SK-N-MC (cell line): ENCODE data around the gene C3orf22.

Experiments used
- DNase-seq: peaks from one replicate; pipeline ENCODE4 v3.0.0-alpha.2; 2011; ENCODE audit warnings: low read depth, low spot score
- H3K27ac ChIP-seq: fragments of 200-600 bp; sonication (generic); 2 replicates; pipeline ENCODE4 v1.5.1; 2016; ENCODE audit warnings: mixed run types
- H3K36me3 ChIP-seq: fragments of 200-600 bp; sonication (generic); 2 replicates; pipeline ENCODE4 v1.6.1; 2017; ENCODE audit warnings: antibody characterized with exemption, low read length, mixed read lengths; ENCODE audit not compliant: insufficient read depth
- H3K4me3 ChIP-seq: fragments of 200-600 bp; sonication (generic); 2 replicates; pipeline ENCODE4 v1.5.1; 2016
- H3K9ac ChIP-seq: fragments of 200-600 bp; sonication (generic); 2 replicates; pipeline ENCODE4 v1.8.0; 2017; ENCODE audit warnings: mixed run types, mixed read lengths; ENCODE audit not compliant: insufficient read length
- H3K9me3 ChIP-seq: fragments of 200-600 bp; sonication (generic); 2 replicates; pipeline ENCODE4 v1.6.1; 2017; ENCODE audit warnings: low read depth, mild to moderate bottlenecking, antibody characterized with exemption, low read length, moderate library complexity, mixed read lengths
- EZH2 ChIP-seq: fragments of 200-600 bp; sonication (generic); IDR thresholded peaks from one replicate; pipeline ENCODE4 v1.6.1; 2017; ENCODE audit warnings: antibody characterized with exemption
- FOXP2 ChIP-seq: optimal IDR thresholded peaks from 2 replicates; pipeline ENCODE3; 2011; ENCODE audit warnings: mild to moderate bottlenecking, moderate library complexity; ENCODE audit not compliant: insufficient read depth; ENCODE audit errors: extremely low read length, control extremely low read depth
- POLR2AphosphoS5 ChIP-seq: IDR thresholded peaks from 2 replicates; pipeline ENCODE4 v1.6.1; 2012; ENCODE audit warnings: mild to moderate bottlenecking, low read depth, low read length, borderline replicate concordance

Gene C3orf22

GRCh38 chr3:126580746-126581145 is 22.0 kb upstream of the C3orf22 start:
- no peaks in the 10 kb centered on the region for H3K36me3 ChIP-seq
- no peak overlapping the region for H3K27ac ChIP-seq
- H3K9me3 ChIP-seq, result peaks cover 4% of the 10 kb centered on the region; the same call in 1 of the 2 replicates
- no peak overlapping the region for H3K9ac ChIP-seq
- no peak overlapping the region for H3K4me3 ChIP-seq
- no peak for TF ChIP-seq FOXP2
- no peak for TF ChIP-seq POLR2AphosphoS5
- no peak for TF ChIP-seq EZH2
- DNase-seq, result no peak

- no peak overlapping the region for H3K27ac ChIP-seq
- H3K4me3 ChIP-seq, result no peak overlapping the region
- no peaks in the 10 kb centered on the region for H3K36me3 ChIP-seq
- no peak overlapping the region for H3K9ac ChIP-seq
- H3K9me3 ChIP-seq, result peaks cover 4% of the 10 kb centered on the region; the same call in 1 of the 2 replicates
- TF ChIP-seq EZH2 (no peak), FOXP2 (no peak), POLR2AphosphoS5 (no peak)
- DNase-seq, result no peak
Measured at GRCh38 chr3:126578702-126579101, 20.0 kb upstream of the C3orf22 start.

- DNase-seq, result no peak
- Histone ChIP-seq H3K36me3 (no peaks in the 10 kb centered on the region), H3K4me3 (no peak overlapping the region), H3K9me3 (peaks cover 4% of the 10 kb centered on the region; the same call in 1 of the 2 replicates), H3K9ac (no peak overlapping the region), H3K27ac (no peak overlapping the region)
- no peak for TF ChIP-seq FOXP2
- TF ChIP-seq POLR2AphosphoS5, result no peak
- no peak for TF ChIP-seq EZH2
Measured at GRCh38 chr3:126577261-126577660, 18.5 kb upstream of the C3orf22 start.

DNA sequence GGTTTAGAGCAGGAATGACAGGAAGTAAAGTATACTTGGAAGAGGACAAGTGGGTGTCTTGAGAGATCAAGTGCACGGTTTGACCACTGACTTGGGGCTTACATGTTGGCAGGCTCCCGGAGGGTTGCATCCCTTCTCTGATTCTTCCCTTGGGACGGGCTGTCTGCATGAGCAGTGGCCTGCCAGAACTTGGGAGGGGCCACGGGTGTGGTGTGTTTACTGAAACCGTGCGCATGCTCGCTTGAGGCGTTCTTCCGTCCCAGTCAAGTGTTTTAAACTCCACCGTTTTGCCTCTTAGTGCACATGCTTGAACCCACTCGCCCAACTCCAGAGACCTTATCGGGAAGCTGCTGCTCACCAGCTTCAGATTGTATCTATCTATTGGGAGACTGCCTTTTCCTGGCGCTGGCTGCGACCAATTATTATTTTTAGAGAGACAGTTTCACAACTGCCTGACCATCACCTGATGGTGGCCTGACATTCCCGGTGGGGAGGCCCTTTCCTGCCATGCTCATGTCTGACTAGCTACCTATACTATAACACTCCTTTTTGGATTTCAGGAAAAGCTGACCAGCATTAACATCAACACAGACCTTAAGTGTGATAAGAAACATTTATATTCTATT is 14.9 kb upstream of the C3orf22 start:
- Histone ChIP-seq H3K9me3 (no peaks in the 10 kb centered on the region), H3K36me3 (no peaks in the 10 kb centered on the region), H3K9ac (no peak overlapping the region), H3K4me3 (no peak overlapping the region), H3K27ac (no peak overlapping the region)
- no peak for TF ChIP-seq POLR2AphosphoS5
- TF ChIP-seq EZH2, result no peak
- no peak for TF ChIP-seq FOXP2
- no peak for DNase-seq

DNA sequence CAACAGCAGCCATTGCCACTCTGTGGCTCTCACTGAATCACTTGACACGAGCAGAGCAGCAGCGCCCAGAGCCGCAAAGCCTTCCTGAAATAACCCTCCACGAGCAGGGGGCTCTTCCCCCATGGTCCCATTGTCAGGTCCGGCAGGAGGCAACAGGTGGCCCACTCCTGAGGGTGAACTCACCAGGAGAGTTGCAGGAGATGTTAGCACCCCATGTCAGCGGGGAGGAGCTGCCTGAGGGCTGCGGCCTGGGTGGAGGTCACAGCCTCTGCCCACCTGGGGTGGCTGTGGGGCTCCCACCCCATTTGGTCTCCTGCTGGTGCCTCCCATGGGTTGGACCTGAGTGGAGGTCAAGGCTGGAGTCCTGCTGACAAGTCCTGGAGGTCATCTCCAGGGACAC is 12.3 kb upstream of the C3orf22 start:
- H3K27ac ChIP-seq, result no peak overlapping the region
- TF ChIP-seq POLR2AphosphoS5 (no peak), FOXP2 (no peak), EZH2 (no peak)
- H3K4me3 ChIP-seq, result no peak overlapping the region
- DNase-seq, result no peak
- H3K9ac ChIP-seq, result no peak overlapping the region
- H3K9me3 ChIP-seq, result no peaks in the 10 kb centered on the region
- no peaks in the 10 kb centered on the region for H3K36me3 ChIP-seq

DNA sequence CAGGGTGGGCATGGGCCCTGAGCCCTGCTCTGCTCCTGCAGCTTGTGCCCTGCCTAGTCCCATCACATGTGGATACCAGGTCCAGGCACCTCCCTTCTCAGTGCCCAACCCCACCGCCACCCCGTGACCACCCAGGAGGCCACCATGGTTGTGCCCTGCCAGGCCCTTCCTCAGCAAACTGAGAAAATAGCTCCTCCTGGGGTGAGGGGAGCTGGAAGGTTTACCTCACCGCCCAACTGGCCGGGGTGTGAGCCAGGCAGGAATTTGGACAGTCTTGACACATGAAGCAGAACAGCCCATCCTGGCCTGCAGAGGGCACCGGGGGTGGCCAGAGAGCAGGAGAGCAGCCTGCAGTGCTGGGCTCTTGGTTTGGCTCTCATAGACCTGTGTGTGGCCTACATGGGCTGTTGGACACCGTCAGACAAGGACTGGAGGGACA is 11.4 kb upstream of the C3orf22 start:
- Histone ChIP-seq H3K9me3 (no peaks in the 10 kb centered on the region), H3K27ac (no peak overlapping the region), H3K9ac (no peak overlapping the region), H3K4me3 (no peak overlapping the region), H3K36me3 (no peaks in the 10 kb centered on the region)
- DNase-seq, result no peak
- TF ChIP-seq POLR2AphosphoS5 (no peak), FOXP2 (no peak), EZH2 (no peak)

GRCh38 chr3:126569390-126569975 is 10.8 kb upstream of the C3orf22 start:
- TF ChIP-seq FOXP2 (no peak), POLR2AphosphoS5 (no peak), EZH2 (no peak)

DNA sequence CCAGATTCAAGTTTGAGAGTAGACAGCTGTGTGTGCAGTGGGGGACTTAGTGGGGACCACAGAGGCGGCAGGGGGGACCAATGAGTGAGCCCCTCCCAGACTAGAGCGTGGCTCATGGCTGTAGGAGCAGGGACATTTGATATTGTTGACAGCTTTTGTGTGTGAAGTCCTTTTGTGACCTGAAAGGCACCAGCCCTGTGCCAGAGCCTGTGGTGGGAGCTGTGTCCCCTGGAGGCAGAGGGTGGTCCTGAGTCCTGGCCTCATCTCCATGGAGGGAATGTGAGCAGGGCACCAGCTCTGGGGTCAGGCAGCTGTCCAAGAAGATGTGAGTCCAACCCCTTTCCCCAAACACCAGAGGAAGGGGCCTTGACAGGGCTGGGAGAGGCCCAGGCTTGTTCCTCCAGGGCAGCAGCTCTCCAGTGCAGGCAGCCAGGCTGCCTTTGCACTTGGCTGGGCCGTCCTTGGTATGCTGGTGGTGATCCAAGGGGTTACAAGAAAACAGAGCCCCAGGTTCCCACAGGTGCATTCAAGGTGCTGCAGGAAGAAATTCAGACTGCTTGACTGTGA is 10.1 kb upstream of the C3orf22 start:
- H3K9me3 ChIP-seq, result no peaks in the 10 kb centered on the region

More at GRCh38 chr3:126569390-126569975, 10.8 kb upstream of the C3orf22 start:
- Histone ChIP-seq H3K9ac (no peak overlapping the region), H3K4me3 (no peak overlapping the region), H3K9me3 (no peaks in the 10 kb centered on the region), H3K27ac (no peak overlapping the region), H3K36me3 (no peaks in the 10 kb centered on the region)
- no peak for DNase-seq

More for the DNA sequence above, 10.1 kb upstream of the C3orf22 start:
- no peak for DNase-seq
- Histone ChIP-seq H3K36me3 (no peaks in the 10 kb centered on the region), H3K4me3 (no peak overlapping the region), H3K27ac (no peak overlapping the region), H3K9ac (no peak overlapping the region)
- no peak for TF ChIP-seq EZH2
- no peak for TF ChIP-seq POLR2AphosphoS5
- no peak for TF ChIP-seq FOXP2
